GM19455 (cell line): ENCODE results near the gene LAMB1.

Source experiments
- ATAC-seq: cut with Tn5 transposase; IDR thresholded peaks from one replicate; pipeline ENCODE4 v1.9.1; 2021; ENCODE audit not compliant: unreplicated experiment

Gene LAMB1

GRCh38 chr7:107884066-107884818 is 118.7 kb downstream of the LAMB1 start:
- ATAC-seq: no peak

GRCh38 chr7:107882766-107883165 is 120.2 kb downstream of the LAMB1 start:
- ATAC-seq: no peak

GRCh38 chr7:107879400-107880035 is 123.4 kb downstream of the LAMB1 start:
- ATAC-seq: peak; percentile 55

GRCh38 chr7:107878636-107879035 is 124.3 kb downstream of the LAMB1 start:
- no peak for ATAC-seq

DNA sequence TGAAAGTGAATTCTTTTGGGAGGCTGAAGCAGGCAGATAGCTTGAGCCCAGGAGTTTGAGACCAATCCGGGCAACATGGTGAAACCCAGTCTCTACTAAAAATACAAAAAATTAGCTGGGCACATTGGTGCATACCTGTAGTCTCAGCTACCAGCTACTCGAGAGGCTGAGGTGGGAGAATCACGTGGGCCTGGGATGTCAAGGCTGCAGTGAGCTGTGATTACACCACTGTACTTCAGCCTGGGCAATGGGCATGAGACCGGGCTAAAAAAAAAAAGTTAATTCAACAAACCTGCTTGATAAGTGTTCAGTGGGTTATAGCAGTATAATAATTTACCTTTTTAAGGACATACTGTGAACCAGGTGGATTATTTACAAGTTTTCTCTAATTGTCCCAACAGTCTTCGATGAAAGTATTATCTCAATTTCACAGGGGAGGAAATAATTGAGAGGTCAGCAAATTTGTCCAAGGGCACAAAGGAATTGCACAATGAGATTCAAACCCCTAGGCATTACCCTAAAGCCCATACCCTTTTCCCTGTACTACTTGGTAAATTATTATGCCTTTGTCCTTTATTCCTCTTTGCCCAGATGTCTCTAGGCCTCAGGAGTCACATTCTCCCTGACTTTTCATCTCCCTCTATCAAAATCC is 125.1 kb downstream of the LAMB1 start:
- no peak for ATAC-seq

GRCh38 chr7:107876916-107877315 is 126.0 kb downstream of the LAMB1 start:
- ATAC-seq: no peak

DNA sequence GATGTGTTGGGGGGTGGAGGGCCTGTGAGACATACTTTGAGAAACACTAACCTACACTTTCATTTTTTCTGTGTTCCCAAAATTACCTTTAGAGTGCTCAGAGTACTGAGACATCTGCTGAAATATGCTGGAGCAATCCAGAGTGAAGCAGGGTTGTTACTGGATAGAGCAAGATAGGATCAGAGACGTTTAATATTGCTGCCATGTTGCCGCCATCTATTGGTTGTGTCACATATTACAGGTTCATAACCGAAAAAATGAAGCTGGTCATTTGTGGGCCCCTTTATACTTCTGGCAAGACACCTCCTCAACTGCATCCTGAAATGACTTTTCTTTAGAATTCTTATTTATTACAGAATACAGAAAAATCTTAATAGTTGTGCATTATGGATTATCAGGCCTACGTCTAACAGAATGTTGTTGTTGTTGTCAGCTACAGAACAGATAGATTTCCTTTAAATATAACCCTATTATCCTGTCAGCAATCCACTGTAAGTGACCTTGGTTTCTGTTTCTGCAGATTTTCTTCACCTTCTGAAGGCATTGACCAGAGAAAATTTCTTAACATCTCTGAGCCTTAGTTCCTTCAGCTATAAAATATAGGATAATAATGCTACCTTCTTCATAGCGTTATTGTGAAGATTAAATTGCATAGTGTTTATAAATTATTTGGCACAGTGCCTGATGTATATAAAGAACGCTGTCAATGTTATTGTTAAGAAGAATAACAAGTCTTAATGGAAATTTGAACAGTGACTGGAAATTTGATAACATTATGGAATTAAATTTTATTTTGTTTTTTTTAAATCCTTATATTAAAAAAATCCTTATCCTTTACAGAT is 128.1 kb downstream of the LAMB1 start:
- ATAC-seq: no peak

GRCh38 chr7:107874111-107874510 is 128.8 kb downstream of the LAMB1 start:
- no peak for ATAC-seq
